Uterus (tissue), 4 donors: ENCODE data around the gene ATP1A2. TPM values are rescaled to one million over a fixed set of nuclear protein-coding genes. Genes with fewer than 3 reads are reported as not detected.

Experiments used
- DNase-seq, 2 donors: peaks; one replicate each; pipeline ENCODE4 v3.0.0-alpha.2; 2019 to 2020
- H3K27ac ChIP-seq, 2 donors: fragments of 200-600 bp; sonication (generic); 1 replicate in 1 of 2; 2 replicates in 1 of 2; pipeline ENCODE4 v1.5.1; 2016 to 2018
- H3K27me3 ChIP-seq, 2 donors: fragments of 200-600 bp; sonication (generic); one replicate each; pipeline ENCODE4 v1.5.1; 2018 to 2019; ENCODE audit warnings: control low read depth in 1 of 2
- H3K36me3 ChIP-seq, 2 donors: fragments of 200-600 bp; sonication (generic); one replicate each; pipeline ENCODE4 v1.5.1; 2019; ENCODE audit warnings: control low read depth in 1 of 2
- H3K4me1 ChIP-seq, 2 donors: fragments of 200-600 bp; sonication (generic); one replicate each; pipeline ENCODE4 v1.5.1; 2018 to 2019; ENCODE audit warnings: control low read depth in 1 of 2
- H3K4me3 ChIP-seq, 2 donors: fragments of 200-600 bp; sonication (generic); 1 replicate in 1 of 2; 2 replicates in 1 of 2; pipeline ENCODE4 v1.5.1; 2018 to 2019; ENCODE audit warnings: mild to moderate bottlenecking in 1 of 2
- H3K9me3 ChIP-seq, 2 donors: fragments of 200-600 bp; sonication (generic); one replicate each; pipeline ENCODE4 v1.5.1; 2019; ENCODE audit warnings: control low read depth in 1 of 2
- POLR2A ChIP-seq, 2 donors: fragments of 450-650 bp; IDR thresholded peaks; one replicate each; pipeline ENCODE4 v1.6.1; 2016; ENCODE audit warnings: antibody characterized with exemption in 2 of 2, mild to moderate bottlenecking in 1 of 2, moderate library complexity in 1 of 2
- intact Hi-C: fragments of 100-400 bp; cut with DNase I; formaldehyde crosslinking; loops from one replicate; pipeline ENCODE4 v1.15.1; 2023; ENCODE audit warnings: low total_unique reads
- total RNA-seq, 4 donors: library from RNA; depleted of rRNA in 3 of 4; stranded (reverse); fragments of >200 nt in 3 of 4; gene quantifications; one replicate each; pipeline versions ENCODE4 v1.1.0 to v1.2.4, GENCODE V29; 2014 to 2023
- TF ChIP-seq, protein P1 (sequence below), 4 experiments: fragments of 200-600 bp in 2 of 4; fragments of 450-650 bp in 2 of 4; sonication (generic) in 2 of 4; IDR thresholded peaks; one replicate each; pipeline ENCODE4 v1.5.1; 2016 to 2019; ENCODE audit warnings: antibody characterized with exemption in 4 of 4, mild to moderate bottlenecking in 2 of 4, moderate library complexity in 1 of 4
- donor health status: DM: yes; HTN: yes; CAD: no.

ATP1A2 gene
- total RNA-seq, 4 donors from 2014 or later: 1.2 to 36.8 (median 13.4) TPM

DNA sequence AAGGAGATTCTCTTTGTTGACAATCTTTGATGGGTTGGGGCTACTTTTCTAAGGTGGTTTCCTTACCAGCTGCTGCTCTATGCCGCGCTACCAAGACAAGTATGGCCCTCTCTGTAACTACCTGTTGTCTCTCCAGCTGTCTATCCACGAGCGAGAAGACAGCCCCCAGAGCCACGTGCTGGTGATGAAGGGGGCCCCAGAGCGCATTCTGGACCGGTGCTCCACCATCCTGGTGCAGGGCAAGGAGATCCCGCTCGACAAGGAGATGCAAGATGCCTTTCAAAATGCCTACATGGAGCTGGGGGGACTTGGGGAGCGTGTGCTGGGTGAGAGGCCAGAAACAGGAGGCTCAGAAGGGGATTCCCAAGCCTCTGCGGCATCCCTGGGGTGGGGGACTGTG lies 14.4 kb downstream of the ATP1A2 start:
- Histone ChIP-seq H3K9me3 (no peaks in the 10 kb centered on the region), H3K27ac (no peak overlapping the region), H3K4me3 (no peak overlapping the region), H3K36me3 (no peaks in the 10 kb centered on the region), H3K4me1 (no peaks in the 10 kb centered on the region), H3K27me3 (no peaks in the 10 kb centered on the region)
- intact Hi-C loops: no loop called here
- no peak for DNase-seq
- TF ChIP-seq POLR2A (IDR thresholded peaks at IDR 0.05): no peak
- TF ChIP-seq, protein P1, sequence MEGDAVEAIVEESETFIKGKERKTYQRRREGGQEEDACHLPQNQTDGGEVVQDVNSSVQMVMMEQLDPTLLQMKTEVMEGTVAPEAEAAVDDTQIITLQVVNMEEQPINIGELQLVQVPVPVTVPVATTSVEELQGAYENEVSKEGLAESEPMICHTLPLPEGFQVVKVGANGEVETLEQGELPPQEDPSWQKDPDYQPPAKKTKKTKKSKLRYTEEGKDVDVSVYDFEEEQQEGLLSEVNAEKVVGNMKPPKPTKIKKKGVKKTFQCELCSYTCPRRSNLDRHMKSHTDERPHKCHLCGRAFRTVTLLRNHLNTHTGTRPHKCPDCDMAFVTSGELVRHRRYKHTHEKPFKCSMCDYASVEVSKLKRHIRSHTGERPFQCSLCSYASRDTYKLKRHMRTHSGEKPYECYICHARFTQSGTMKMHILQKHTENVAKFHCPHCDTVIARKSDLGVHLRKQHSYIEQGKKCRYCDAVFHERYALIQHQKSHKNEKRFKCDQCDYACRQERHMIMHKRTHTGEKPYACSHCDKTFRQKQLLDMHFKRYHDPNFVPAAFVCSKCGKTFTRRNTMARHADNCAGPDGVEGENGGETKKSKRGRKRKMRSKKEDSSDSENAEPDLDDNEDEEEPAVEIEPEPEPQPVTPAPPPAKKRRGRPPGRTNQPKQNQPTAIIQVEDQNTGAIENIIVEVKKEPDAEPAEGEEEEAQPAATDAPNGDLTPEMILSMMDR (IDR thresholded peaks at IDR 0.05): no peak

DNA sequence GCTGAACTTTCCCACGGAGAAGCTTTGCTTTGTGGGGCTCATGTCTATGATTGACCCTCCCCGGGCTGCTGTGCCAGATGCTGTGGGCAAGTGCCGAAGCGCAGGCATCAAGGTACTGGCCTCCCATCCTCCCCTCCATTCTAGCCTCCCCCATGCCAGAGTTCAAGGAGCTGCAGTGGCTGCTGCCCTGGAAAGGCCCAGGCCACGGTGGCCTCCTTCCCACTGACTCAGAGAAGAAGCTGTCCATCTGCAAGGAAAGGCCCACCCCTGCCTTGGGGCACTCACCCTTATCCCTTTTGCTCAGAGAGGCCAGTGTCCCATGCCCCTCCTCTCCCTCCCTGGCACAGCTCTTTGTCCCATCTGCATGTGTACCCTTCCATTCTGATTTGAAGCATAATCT lies 14.9 kb downstream of the ATP1A2 start:
- intact Hi-C loops: no loop called here
- Histone ChIP-seq H3K4me1 (no peaks in the 10 kb centered on the region), H3K27ac (no peak overlapping the region), H3K27me3 (no peaks in the 10 kb centered on the region), H3K36me3 (no peaks in the 10 kb centered on the region), H3K4me3 (no peak overlapping the region), H3K9me3 (no peaks in the 10 kb centered on the region)
- no peak for DNase-seq
- no peak for TF ChIP-seq POLR2A (IDR thresholded peaks at IDR 0.05)
- TF ChIP-seq, protein P1 (IDR thresholded peaks at IDR 0.05): no peak

DNA sequence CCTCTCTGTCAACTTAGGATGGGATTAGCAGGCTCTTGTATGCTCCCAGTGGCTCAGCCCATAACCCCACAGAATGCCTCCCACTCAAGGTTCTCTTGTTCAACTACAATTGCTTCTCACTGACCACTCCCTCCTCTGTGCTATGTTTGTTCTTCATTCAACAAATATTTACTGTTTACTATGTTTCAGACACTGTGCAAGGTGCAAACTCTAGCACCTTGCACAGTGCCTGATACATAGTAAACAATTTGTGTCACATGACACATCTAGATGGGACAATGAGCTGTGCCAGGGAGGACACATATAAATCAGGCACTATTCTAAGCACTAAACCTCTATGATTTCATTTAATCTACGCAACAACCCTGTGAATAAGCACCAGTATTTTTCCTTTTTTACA lies 15.4 kb downstream of the ATP1A2 start:
- Histone ChIP-seq H3K4me1 (no peaks in the 10 kb centered on the region), H3K36me3 (no peaks in the 10 kb centered on the region), H3K9me3 (no peaks in the 10 kb centered on the region), H3K4me3 (no peak overlapping the region), H3K27ac (no peak overlapping the region), H3K27me3 (no peaks in the 10 kb centered on the region)
- intact Hi-C loops: no loop called here
- no peak for TF ChIP-seq POLR2A (IDR thresholded peaks at IDR 0.05)
- TF ChIP-seq, protein P1 (IDR thresholded peaks at IDR 0.05): no peak
- DNase-seq: no peak

DNA sequence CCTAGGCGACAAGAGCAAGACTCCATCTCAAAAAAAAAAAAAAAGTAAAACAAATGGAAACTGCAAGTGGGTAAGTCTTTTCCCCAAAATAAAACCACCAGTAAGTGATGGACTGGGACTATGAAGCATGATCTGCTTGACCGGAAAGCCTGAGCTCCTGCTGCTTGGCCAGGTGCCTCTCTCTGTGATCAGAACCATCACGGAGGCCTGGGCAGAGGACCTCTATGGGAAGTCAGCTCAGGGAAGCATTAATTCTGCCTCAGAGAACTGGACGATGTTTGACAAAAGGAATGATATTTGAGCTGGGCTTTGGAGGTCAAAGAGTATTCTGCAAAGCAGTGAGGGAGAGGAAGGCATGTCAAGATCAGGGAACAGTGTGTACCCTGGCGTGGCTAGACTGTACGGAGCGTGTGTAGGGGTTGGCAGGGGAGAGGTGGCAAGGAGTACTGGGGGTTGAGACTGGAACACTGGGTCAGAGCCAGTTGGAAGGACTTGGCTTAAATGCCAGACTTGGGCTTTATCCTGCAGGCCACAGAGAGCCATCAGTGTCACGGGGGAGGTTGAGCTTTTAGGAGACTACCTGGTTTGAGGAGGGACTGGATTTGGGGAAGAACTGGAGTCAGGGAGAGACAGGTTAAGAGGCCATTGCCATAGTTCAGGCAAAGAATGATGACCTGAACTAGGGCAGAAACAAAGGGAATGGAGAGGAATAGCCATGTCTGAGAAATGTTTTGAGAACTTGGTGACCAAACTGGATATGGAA lies 16.4 kb downstream of the ATP1A2 start:
- intact Hi-C loops: no loop called here
- no peak overlapping the region for H3K27ac ChIP-seq

More for the DNA sequence above, 16.4 kb downstream of the ATP1A2 start:
- Histone ChIP-seq H3K27me3 (no peaks in the 10 kb centered on the region), H3K4me1 (no peaks in the 10 kb centered on the region), H3K9me3 (no peaks in the 10 kb centered on the region), H3K36me3 (no peaks in the 10 kb centered on the region), H3K4me3 (no peak overlapping the region)
- no peak for DNase-seq
- no peak for TF ChIP-seq POLR2A (IDR thresholded peaks at IDR 0.05)
- TF ChIP-seq, protein P1 (IDR thresholded peaks at IDR 0.05): no peak
